Stimulated activated CD4-positive, alpha-beta T cell treated with anti-CD3 and anti-CD28 coated beads, Interleukin-15, amount 100 ng/mL, for 48 hours (primary cell): ENCODE results near the gene B3GNT3.

Source experiments
- DNase-seq, 2 donors: peaks; one replicate each; pipeline ENCODE4 v3.0.0-alpha.2; 2020; ENCODE audit warnings: low read depth in 2 of 2

The B3GNT3 gene, protein sequence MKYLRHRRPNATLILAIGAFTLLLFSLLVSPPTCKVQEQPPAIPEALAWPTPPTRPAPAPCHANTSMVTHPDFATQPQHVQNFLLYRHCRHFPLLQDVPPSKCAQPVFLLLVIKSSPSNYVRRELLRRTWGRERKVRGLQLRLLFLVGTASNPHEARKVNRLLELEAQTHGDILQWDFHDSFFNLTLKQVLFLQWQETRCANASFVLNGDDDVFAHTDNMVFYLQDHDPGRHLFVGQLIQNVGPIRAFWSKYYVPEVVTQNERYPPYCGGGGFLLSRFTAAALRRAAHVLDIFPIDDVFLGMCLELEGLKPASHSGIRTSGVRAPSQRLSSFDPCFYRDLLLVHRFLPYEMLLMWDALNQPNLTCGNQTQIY

DNA sequence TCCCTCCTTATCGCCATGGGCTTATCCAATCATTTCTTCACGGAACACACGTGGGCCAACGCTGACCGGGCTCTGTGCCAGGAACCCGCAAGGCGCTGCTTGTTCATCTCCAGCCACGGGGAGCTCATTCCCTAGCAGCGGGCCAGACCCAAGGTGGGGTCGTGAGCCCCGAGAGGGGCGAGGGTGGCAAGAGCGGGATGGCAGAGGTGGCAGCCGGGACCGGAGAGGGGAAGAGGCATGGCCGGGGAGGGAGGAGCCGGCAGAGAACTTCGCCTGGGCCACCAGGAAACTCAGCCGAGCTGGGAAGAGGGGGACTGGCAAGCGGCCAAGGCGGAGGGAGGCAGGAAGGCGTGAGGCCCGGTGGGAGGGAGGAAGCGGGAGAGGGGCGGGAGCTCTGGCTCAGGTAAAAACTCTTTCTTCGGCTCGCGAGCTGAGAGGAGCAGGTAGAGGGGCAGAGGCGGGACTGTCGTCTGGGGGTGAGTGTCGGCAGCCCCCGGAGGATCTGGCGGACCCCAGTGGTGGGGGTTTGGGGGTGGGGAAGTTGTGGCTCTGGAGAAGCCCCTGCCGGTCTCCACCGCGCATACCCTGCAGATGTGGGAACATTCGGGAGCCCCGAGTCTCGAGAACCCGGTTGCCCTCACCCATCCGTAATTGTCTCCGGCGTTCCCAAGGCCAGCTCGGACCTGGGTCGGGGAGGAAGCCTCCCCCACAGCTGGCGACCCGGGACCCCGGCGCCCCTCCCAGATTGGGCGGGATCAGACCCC lies at the start of gene B3GNT3:
TSS of gene B3GNT3 (plus strand) at position 408 of the 764 bp plus-strand sequence. CDS start 12,670 bp downstream, outside the sequence.
- no peak for DNase-seq

DNA sequence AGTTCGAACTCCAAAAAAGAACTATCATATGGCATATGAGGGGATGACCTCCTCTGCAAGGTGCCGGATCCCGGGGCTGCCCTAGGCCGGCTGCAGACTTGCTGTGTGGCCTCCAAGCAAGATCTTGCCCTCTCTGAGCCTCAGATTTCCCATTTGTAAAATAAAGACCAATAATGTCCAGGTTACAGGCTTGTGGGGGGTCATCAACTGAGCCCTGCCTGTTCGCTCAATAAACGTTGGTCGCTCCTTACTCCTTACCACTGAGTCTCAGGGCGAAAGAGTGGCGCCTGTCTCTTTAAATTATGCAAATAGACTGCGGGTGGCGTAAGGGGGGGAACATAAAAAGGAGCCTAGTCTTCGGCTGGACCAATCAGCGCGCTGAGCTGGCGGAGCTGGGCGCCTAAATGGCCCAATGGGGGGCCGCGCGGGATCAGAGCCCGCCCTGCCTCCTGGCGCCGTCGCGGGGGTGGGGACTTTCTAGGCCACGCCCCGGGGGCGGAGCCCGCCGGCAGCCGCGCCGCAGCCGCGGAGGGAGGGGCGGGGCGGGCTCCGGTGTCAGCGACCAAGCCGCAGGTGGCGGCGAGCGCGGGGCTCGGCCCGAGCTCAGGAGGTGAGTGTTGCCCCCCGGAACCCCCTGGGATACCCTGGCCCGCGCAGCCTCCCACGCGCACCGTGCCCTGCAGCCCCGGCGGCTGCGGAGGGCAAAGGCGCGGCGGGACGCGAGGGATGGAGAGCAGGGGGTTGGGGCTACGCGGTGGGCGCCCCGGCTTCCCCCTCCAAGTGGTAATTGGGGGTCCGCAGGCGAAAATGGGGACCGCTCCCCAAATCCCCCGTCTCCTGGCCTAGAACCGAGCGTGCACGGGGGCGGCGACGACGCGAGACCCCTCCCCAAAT lies 47.5 kb upstream of the B3GNT3 start:
- DNase-seq: peak; percentile 91 to 93

DNA sequence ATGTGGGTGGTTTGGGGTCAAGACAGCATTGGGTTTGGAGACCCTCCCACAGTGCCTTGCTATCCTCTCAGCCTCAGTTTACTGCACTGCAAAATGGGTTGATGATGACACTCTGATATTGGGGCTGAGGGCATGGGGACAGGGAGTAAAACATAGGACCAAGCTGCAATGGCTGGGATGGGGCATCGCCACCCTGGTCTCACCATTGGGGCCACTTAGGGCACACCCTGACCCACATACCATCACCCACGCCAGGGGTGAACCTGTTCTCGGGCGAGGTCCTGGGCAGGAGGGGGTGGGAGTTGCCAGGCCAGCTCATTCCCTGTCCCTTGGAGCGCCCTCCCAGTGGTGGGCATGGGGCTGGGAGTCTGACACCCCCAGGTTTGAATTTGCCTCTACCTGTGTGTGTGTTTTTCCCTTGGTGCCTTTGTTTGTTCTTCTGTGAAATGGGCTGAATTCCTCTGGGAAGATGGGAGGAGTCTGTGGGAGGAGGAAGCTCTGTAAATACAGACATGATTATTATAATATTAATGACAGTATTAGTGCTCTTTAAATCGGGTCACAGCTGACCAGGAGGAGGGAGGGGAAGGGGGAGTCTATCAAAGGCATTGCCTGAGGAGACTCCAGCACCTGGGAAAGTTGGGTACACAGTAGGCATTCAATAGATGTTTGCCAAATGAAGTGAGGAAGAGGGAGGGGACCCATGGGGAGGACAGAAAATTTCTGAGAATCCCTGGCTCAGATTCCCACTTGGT lies 45.9 kb upstream of the B3GNT3 start:
- DNase-seq: no peak

DNA sequence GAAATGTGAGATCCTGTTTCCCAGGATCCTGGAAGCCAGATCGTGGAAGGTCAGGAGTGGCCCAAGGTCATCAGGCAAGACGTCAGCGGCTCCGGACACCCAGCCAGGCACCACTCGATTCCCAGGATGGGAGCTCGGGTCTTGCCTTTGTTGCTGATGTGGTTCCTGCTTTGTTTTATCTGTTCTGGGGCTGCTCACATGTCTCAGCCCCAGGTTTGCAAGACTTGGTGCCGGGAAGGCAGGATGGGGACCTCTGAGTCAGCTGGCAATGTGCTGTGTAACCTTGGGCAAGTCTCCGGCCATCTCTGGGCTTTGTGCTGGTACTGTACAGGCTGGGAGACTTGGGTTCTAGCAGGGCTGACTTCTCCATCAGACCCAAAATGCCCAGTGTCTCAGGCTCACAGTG lies 45.0 kb upstream of the B3GNT3 start:
- DNase-seq: peak in 1 of 2 donors; percentile 42

DNA sequence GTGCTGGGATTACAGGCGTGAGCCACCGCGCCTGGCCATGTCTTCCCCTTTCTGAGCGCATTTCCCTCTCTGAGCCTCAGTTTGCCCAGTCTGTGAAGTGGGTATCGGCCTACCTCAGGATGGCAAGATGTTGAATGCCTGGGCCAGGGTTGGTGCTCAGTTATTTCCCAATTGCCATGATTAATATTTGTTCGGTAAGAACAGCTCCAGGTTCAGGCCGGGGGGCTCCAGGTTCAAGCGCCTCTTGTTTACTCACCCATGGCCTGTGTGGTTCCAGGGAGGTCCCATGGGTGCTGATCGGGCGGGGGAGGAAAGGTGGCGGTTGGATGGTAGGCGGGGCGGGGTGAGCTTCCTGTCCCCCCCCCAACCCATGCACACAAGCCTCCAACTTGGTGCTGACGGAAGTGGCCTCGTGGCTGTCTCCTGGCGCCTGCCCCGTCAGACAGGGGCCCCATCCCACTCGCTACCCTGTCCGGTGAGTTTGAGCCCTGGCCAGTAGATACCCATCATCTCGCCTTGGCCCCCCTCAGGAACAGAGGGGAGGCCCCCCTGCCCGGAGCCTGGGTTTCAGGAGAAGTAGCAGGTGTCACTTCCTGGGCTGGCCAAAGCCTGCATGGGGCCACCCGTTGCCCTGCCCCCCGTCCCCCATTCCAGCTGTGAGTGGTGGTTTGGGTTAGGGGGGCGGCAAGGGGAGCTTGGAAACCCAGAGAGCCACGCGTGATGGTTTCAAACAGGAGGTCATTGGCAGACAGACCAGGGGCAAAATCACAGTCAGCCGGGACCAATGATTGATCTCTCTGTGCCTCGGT lies 43.6 kb upstream of the B3GNT3 start, which contains the start of gene FCHO1:
TSS of gene FCHO1 (plus strand) at position 375 of the 809 bp plus-strand sequence. CDS start 3,688 bp downstream, outside the sequence.
- peak; percentile 75 to 84 for DNase-seq

DNA sequence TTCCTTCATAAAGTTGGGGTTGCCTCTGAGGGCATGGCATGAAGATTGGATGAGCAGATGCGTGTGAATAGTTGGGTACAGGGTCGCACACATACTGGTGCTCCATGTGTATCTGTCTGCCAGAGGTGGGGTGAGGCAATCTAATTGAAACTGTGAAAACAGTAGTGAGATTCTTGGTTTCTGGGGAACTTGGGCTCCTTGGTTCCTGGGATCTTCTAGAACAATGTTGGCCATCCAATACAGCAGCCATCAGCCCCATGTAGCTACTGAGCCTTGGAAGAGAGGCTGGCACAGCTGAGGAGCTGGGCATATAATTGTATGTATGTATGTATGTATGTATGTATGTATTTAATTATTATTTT lies 43.0 kb upstream of the B3GNT3 start:
- no peak for DNase-seq

DNA sequence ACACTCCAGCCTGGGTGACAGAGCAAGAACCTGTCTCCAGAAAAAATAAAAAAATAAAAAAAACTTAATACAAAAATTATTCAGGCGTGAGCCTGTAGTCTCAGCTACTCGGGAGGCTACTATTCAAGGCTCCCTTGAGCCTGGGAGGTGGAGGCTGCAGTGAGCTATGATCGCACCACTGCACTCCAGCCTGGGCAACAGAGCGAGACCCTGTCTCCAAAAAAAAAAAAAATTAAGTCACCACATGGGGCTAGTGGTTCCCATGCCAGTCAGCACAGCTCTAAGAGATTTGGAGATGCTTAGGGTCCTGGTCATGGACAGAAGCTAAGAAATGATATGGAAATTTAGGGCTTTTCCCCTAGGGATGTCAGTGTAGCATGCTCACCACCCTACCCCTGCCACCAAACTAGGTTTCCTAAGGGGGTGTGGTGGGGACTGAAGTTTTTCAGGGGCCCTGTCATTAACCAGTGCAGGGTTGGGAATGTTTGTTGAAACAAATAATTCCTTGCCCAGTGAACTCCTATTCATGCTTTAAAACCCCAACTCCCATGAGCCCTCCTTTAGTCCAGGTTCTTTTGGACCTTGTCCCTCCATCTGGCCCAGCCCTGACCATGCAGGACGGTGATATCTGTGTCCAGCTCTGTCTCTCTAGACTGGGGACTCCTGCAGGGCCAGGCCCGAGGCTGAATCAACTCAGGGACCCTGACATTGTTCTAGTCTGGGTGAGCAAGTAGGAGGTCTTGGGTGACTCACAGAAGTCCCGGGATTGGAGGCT lies 41.9 kb upstream of the B3GNT3 start:
- no peak for DNase-seq

DNA sequence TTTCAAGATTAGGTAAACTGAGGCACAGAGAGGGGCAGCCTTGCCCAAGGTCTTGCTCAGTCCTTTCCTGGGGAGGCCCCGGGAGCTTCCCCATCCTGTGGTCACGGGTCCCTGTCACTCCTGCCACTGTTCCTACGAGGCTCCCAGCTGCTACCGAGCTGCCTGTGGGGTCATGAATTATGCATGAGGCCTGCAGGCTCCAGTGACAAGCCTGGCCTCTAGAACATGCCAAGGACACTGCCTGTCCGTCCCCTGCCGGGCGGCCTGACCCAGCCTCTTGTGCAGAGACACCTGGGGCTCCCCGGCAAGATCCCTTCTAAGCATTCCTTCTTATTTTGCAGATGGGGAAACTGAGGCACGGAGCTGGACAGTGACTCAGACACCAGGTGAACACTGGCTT lies 41.0 kb upstream of the B3GNT3 start:
- DNase-seq: no peak

DNA sequence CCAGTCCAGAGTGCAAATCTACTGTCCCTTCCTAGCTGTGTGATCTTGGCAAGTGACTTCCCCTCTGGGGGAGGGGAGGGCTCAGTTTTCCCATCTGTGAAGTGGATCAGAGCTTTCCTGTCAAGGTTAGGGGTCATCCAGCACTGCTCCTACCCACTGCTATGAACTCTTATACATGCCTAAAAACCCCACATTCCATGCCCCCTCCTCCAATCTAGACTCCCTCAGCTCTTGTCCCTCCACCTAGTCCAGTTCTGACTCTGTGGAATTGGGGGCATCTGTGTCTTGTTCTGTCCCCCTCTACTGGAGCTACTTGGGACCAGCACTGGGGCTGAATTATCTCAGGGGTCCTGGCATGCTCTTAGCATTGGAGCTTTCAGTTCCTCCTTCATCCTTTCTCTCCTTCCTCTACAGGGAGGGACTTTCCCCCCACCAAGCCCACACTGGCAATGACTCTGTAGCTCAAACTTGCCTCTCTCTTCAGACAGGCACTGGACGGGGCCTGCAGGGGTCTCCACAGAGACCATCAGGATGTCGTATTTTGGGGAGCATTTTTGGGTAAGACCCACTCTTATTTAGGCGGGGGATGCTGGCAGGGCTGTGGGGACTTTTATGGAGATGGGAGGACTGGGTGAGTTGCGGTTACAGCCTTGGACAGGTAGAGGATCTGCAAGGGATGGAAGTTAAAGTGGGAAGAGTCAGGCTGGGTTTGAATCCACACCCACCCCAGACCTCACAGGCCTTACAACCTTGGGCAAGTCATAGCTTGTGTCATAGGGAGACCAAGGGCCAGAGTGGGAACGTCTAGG lies 40.1 kb upstream of the B3GNT3 start:
- no peak for DNase-seq

DNA sequence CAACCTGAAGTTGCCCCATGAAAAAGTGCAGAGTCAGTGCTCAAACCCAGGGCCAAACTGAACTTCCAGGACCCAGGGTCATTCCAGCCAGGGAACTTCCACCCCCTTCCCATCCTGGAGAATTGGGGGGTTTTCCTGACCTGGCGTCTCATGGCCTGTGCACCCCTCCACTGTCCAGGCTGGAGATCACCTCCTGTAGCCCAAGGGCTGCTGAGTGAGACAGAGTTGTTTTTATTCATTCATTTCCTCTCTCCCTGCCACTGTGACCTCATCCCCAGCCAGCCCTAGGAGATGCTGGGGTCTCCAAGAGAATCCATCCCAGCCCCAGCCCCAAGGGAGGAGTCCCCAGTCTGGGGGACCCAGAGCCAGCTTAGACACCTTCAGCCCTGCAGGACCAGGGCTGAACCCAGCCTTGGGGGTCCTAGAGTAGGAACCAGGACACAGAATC lies 39.5 kb upstream of the B3GNT3 start:
- no peak for DNase-seq

DNA sequence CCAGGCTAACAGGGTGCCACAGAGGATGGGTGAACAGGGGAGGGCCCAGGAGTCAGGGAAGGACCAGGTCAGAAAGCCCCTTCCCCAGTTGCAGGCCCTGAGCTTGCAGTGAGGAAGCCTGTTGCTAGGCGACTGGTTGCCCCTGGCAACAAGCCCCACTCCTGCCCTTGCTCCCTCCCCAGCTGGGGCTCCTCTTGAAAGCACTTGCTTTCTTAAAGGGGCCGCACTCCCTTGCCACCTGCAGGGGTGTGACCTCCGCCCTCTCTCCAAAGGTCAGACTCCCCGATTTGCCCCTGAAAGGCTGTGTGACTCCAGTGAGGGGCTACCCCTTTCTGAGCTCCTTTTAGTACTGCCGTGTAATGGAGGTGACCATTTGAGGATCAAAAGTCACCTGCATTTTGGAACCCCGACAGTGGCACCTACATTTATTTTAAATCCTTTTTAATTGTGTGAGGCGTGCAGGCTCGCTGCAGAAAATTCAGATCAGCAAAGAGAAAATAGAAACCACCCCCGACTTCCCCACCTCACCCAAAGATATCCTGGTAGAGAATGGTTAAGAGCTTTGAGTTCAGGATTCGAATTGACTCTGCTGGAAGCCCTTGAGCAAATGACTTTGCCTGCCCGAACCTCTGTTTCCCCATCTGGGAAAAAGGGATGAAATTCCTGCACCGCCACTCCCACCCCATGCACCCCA lies 38.8 kb upstream of the B3GNT3 start:
- DNase-seq: no peak

DNA sequence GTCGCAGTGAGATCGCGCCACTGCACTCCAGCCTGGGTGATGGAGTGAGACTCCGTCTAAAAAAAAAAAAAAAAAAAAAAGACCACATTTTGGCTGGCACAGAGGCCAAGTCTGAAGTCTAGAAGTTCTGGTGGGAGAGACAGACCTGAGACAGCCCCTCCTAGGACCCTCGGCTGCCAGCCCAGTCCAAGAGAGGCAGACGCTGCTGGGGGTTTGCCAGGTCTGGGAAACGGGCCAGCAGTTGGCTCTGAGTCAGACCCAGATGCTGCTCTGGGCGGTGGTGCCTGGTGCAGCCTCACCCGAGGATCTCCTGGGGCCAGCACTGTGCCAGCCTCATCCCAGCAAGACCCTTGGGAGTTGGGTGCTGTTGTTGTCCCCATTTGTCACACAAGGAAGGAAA lies 37.8 kb upstream of the B3GNT3 start:
- no peak for DNase-seq

DNA sequence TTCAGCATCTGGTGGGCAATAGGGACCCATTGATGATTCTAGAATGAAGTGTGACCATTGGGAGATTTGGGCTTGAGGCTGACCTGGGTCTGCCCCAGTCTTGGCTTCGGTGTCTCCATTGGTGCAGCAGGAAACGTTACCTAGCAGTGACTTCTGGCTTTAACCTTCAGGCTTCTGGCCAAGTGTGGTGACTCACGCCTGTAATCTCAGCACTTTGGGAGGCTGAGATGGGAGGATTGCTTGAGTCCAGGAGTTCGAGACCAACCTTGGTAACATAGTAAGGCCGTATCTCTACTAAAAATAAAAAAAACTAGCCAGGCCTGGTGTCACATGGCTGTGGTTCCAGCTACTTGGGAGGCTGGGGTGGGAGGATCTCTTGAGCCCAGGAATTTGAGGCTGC lies 36.4 kb upstream of the B3GNT3 start:
- DNase-seq: no peak

DNA sequence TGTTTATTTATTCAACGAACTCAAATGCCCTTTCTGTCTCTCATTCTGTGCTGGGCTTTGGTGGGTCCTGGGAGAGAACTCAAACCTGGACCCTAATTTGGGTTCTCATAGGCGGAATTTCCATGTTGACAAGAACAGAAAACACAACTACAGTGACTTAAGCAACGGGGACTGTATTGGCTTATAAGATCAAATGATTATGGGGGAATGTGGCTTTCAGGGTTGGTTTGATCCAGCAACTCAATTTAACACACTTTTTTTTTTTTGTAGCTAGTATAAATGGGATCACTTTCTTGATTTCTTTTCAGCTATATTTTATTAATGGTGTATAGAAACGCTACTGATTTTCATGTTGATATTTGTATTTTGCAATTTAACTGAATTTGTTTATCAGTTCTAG lies 33.8 kb upstream of the B3GNT3 start:
- DNase-seq: no peak

DNA sequence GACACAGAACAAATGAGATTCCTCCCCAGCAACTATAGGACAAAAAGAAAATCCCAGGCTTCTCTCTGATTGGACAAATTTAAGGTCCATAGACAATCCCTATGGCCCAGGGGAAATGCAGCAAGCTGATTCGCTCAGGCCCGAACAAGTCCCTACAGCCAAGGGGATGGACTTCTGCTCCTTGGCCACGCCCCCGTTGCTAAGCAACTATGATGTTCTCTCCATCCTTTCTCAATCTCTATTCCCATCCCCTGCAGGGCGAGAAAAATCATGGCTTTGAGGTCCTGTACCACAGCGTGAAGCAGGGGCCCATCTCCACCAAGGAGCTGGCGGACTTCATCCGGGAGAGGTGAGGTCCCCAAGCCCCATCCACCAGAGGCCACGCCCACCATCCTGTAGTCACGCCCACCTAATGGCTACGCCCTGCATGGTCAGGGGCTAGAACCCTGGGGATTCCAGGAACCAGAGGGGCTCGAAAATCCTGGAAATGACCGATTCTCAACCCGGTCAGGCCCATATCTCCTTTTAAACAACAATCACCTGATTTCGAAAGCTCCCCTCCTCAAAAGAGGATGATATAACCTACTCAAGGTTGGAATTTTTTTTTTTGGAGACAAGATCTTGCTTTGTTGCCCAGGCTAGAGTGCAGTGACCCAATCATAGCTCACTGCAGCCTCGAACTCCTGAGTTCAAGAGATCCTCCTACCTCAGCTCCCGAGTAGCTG lies 32.3 kb upstream of the B3GNT3 start:
- no peak for DNase-seq

DNA sequence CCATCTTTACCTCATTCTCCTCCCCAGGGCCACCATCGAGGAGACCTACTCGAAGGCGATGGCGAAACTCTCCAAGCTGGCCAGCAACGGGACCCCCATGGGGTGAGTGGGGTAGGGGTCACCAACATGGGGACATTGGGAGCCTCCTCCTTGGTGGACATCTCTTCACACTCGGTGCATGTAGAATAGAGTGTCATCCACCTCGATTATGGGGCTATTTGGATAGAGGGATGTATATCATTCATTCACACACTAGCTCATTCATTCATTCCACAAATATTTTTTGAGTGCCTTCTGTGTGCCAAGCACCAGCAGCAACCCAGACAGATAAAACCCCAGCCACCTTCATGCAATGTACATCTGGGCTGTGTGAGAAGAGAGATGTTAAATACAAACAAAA lies 30.6 kb upstream of the B3GNT3 start:
- DNase-seq: no peak

DNA sequence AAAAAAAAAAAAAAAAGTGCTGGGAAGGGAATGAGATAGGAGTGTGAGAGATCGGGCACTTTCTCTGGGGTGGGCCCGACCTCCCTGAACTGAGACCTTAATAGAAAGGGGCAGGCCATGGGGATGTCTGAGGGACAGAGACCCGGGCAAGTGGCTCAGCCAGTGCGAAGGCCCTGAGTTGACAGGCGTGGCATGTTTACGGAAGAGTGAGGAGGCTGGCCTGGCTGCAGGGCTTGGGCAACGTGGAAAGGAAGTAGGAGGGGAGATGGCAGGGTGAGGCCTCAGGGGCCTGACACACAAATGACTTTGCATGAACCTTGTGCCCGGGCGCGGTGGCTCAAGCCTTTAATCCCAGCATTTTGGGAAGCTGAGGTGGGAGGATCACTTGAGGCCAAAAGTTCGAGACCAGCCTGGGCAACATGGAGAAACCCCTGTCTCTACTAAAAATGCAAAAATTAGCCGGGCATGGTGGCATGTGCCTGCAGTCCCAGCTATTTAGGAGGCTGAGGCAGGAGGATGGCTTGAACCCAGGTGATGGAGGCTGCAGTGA lies 29.8 kb upstream of the B3GNT3 start:
- DNase-seq: no peak
